Large intestine (tissue), 3 donors: Measurements from ENCODE around the gene NECAP2. TPM values are rescaled to one million over a fixed set of nuclear protein-coding genes. Genes with fewer than 3 reads are reported as not detected.
"Not testable (repeated sequence)": the region's sequence is repeated elsewhere in the genome, so short reads cannot be mapped to it uniquely, and the experiment has no call there.

ENCODE experiments used
- DNase-seq, 2 donors: peaks; one replicate each; pipeline versions ENCODE4 v3.0.0 to v3.0.0-alpha.2; 2013
- H3K27ac ChIP-seq: one replicate; pipeline ENCODE4 v1.5.1; 2013; ENCODE audit warnings: low read length
- H3K27me3 ChIP-seq: 2 replicates; pipeline ENCODE4 v1.6.1; 2013; ENCODE audit warnings: low read length; ENCODE audit not compliant: control insufficient read depth, insufficient read depth
- H3K36me3 ChIP-seq: 2 replicates; pipeline ENCODE4 v1.6.1; 2013; ENCODE audit warnings: low read length; ENCODE audit not compliant: control insufficient read depth, insufficient read depth
- H3K4me1 ChIP-seq: one replicate; pipeline ENCODE4 v1.6.1; 2013; ENCODE audit warnings: low read length; ENCODE audit not compliant: control insufficient read depth, insufficient read depth
- H3K4me3 ChIP-seq: one replicate; pipeline ENCODE4 v1.5.1; 2013; ENCODE audit warnings: low read length
- H3K9me3 ChIP-seq: one replicate; pipeline ENCODE4 v1.6.1; 2013; ENCODE audit warnings: mild to moderate bottlenecking, low read depth, low read length, moderate library complexity; ENCODE audit not compliant: control insufficient read depth
- WGBS: methylation state at CpG from one replicate; pipeline ENCODE4 v1.1.5; 2013; ENCODE audit warnings: low lambda C conversion rate; ENCODE audit not compliant: insufficient coverage; 5-methylcytosine and 5-hydroxymethylcytosine counted together
- polyA plus RNA-seq: library from polyadenylated mRNA; unstranded; fragments of 120-200 nt; gene quantifications from one replicate; pipeline ENCODE4 v1.2.1, GENCODE V29; 2013

Gene NECAP2
- polyA plus RNA-seq, 1 donor, result 44.5 TPM

GRCh38 chr1:16506364-16507136 is 66.0 kb downstream of the NECAP2 start:
- WGBS, result 44% methylated on average over 1 of the region's 15 CpGs
- H3K27ac ChIP-seq, DNase-seq, H3K27me3 ChIP-seq, H3K4me3 ChIP-seq, H3K9me3 ChIP-seq, H3K36me3 ChIP-seq, H3K4me1 ChIP-seq: not testable (repeated sequence)

- 81% methylated on average over 4 of the region's 8 CpGs for WGBS
- DNase-seq, result peak; percentile 26 to 39
Observed at GRCh38 chr1:16508861-16509445, 68.4 kb downstream of the NECAP2 start.

More at GRCh38 chr1:16508861-16509445, 68.4 kb downstream of the NECAP2 start:
- H3K9me3 ChIP-seq, H3K27me3 ChIP-seq, H3K4me1 ChIP-seq, H3K4me3 ChIP-seq, H3K36me3 ChIP-seq, H3K27ac ChIP-seq: not testable (repeated sequence)

Other genes with a start within 250 kb of the NECAP2 start
- gene ARHGEF19, start 228.1 kb upstream of the NECAP2 start, polyA plus RNA-seq, result 12.2 TPM
- gene CPLANE2, start 203.5 kb upstream of the NECAP2 start, polyA plus RNA-seq, result 6.2 TPM
- 17.0 TPM for gene FBXO42, start 88.2 kb upstream of the NECAP2 start, polyA plus RNA-seq
- gene SZRD1, start 73.5 kb upstream of the NECAP2 start, polyA plus RNA-seq, result 78.6 TPM
- not detected for gene SPATA21, start 3.3 kb upstream of the NECAP2 start, polyA plus RNA-seq
- gene RNU1-1, start 73.6 kb downstream of the NECAP2 start, polyA plus RNA-seq, result 3.2 TPM
- gene NBPF1, start 172.8 kb downstream of the NECAP2 start, polyA plus RNA-seq, result 59.5 TPM
- gene RNU1-3, start 226.2 kb downstream of the NECAP2 start, polyA plus RNA-seq, result 3.2 TPM